Stimulated activated CD8-positive, alpha-beta memory T cell treated with anti-CD3 and anti-CD28 coated beads, Interleukin-12 subunit alpha, Interleukin-12 subunit beta, amount 100 ng/mL, for 1 hour (primary cell): Measurements from ENCODE around the gene FZD1.
"Not testable (repeated sequence)": the region's sequence is repeated elsewhere in the genome, so short reads cannot be mapped to it uniquely, and the experiment has no call there.

Source experiments
- DNase-seq: peaks from one replicate; pipeline ENCODE4 v3.0.0-alpha.2; 2020; ENCODE audit warnings: low read depth

FZD1 gene

GRCh38 chr7:91297939-91298338 lies 33.7 kb downstream of the FZD1 start:
- no peak for DNase-seq

GRCh38 chr7:91299952-91300775 lies 35.9 kb downstream of the FZD1 start:
- no peak for DNase-seq

GRCh38 chr7:91302794-91303193 lies 38.6 kb downstream of the FZD1 start:
- DNase-seq: no peak

GRCh38 chr7:91306266-91306665 lies 42.0 kb downstream of the FZD1 start:
- DNase-seq: no peak

- DNase-seq: no peak
These were observed 43.2 kb downstream of the FZD1 start for GRCh38 chr7:91307467-91307866.

GRCh38 chr7:91308191-91308590 lies 44.0 kb downstream of the FZD1 start:
- DNase-seq: not testable (repeated sequence)

- DNase-seq: no peak
These were observed 46.7 kb downstream of the FZD1 start for GRCh38 chr7:91310830-91311460.

GRCh38 chr7:91311839-91312238 lies 47.6 kb downstream of the FZD1 start:
- DNase-seq: no peak

- DNase-seq: no peak
These were observed 48.9 kb downstream of the FZD1 start for GRCh38 chr7:91313113-91313512.

- DNase-seq: no peak
These were observed 50.5 kb downstream of the FZD1 start for GRCh38 chr7:91314591-91315323.

GRCh38 chr7:91316426-91316825 lies 52.2 kb downstream of the FZD1 start:
- DNase-seq: no peak

- DNase-seq: no peak
These were observed 55.1 kb downstream of the FZD1 start for GRCh38 chr7:91319351-91319750.

- no peak for DNase-seq
These were observed 56.3 kb downstream of the FZD1 start for GRCh38 chr7:91320366-91321078.
